ENCODE measurements around the gene AKAP9.
"Not testable (repeated sequence)": the region's sequence is repeated elsewhere in the genome, so short reads cannot be mapped to it uniquely, and the experiment has no call there.

The AKAP9 gene

GRCh38 chr7:91946549-91946948, 5.9 kb downstream of the AKAP9 start:
- TF ChIP-seq CTCF (IDR thresholded peaks at IDR 0.05; ENCODE audit: borderline replicate concordance, insufficient read depth, low read depth, low read length): no peak

GRCh38 chr7:91947948-91948347, 7.3 kb downstream of the AKAP9 start:
- TF ChIP-seq CTCF (IDR thresholded peaks at IDR 0.05; ENCODE audit: borderline replicate concordance, insufficient read depth, low read depth, low read length): no peak
- no peak overlapping the region for H3K4me3 ChIP-seq (ENCODE audit: low read depth, low read length)

More at GRCh38 chr7:91946549-91946948, 5.9 kb downstream of the AKAP9 start:
- no peak overlapping the region for H3K4me3 ChIP-seq (ENCODE audit: low read depth, low read length)

DNA sequence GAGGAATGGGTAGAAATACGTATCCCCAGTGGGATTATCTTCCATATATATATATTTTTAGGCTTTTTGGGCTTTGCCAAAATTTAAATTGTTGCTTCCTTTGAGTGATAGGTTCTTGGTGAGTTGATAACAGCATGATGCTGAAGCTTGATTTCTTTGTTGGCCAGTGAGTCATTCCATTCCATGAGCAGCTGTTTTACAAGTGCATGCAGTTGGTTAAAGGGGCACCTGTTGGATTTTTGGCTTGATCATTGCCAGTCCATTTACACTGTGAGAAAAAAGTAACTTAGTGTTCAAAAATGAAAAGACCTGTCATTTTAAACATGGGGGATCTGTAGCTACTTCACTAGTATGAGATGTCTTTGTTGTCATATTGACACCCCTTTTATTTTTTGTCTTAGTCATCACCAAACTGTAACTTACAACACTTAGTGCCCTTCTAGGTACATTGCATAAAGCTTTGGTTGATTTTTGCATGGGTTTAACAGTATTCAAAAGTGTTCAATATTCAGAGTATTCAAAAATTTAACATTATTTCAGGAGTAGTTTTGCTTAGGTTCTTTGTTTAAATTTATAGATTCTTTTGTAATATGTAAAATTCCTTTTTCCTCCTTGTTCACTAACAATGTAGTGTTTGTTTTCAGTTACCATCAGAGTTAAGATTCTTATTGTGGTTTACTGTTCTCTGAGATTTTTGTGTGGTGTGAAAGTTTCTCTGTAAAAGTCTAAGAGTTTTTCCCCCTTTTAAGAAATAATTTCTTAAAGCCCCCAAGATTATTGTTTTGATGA, 8.8 kb downstream of the AKAP9 start:
- TF ChIP-seq CTCF (IDR thresholded peaks at IDR 0.05; ENCODE audit: borderline replicate concordance, insufficient read depth, low read depth, low read length): no peak
- no peak overlapping the region for H3K4me3 ChIP-seq (ENCODE audit: low read depth, low read length)

- TF ChIP-seq CTCF (IDR thresholded peaks at IDR 0.05; ENCODE audit: borderline replicate concordance, insufficient read depth, low read depth, low read length): peak; percentile 14; the same call in 1 of the 2 replicates
- no peak overlapping the region for H3K4me3 ChIP-seq (ENCODE audit: low read depth, low read length)
Observed at GRCh38 chr7:91953618-91954017, 13.0 kb downstream of the AKAP9 start.

GRCh38 chr7:91956464-91956863, 15.8 kb downstream of the AKAP9 start:
- not testable (repeated sequence) for H3K4me3 ChIP-seq (ENCODE audit: low read depth, low read length)

- H3K4me3 ChIP-seq (ENCODE audit: low read depth, low read length): no peak overlapping the region
- TF ChIP-seq CTCF (IDR thresholded peaks at IDR 0.05; ENCODE audit: borderline replicate concordance, insufficient read depth, low read depth, low read length): no peak
Observed at GRCh38 chr7:91957232-91957631, 16.6 kb downstream of the AKAP9 start.

- H3K4me3 ChIP-seq (ENCODE audit: low read depth, low read length): no peak overlapping the region
- no peak for TF ChIP-seq CTCF (IDR thresholded peaks at IDR 0.05; ENCODE audit: borderline replicate concordance, insufficient read depth, low read depth, low read length)
Observed at GRCh38 chr7:91957823-91958222, 17.2 kb downstream of the AKAP9 start.
